ENCODE results near the gene C2orf76.
A peak's percentile ranks its signal among the peaks of the same experiment; 100 is the strongest.
"Not testable (repeated sequence)": the region's sequence is repeated elsewhere in the genome, so short reads cannot be mapped to it uniquely, and the experiment has no call there.

The C2orf76 gene

GRCh38 chr2:119373907-119374745 lies 7.5 kb upstream of the C2orf76 start:
- not testable (repeated sequence) for H3K4me1 ChIP-seq (ENCODE audit: control insufficient read depth, insufficient read depth, low read length); H3K4me3 ChIP-seq (ENCODE audit: low read length); H3K27me3 ChIP-seq (ENCODE audit: control insufficient read depth, insufficient read depth, low read length); H3K27ac ChIP-seq (ENCODE audit: low read depth, low read length); H3K9ac ChIP-seq (ENCODE audit: low read length)
- peaks cover 29% of the 10 kb centered on the region for H3K36me3 ChIP-seq (ENCODE audit: control insufficient read depth, insufficient read depth, low read length)

DNA sequence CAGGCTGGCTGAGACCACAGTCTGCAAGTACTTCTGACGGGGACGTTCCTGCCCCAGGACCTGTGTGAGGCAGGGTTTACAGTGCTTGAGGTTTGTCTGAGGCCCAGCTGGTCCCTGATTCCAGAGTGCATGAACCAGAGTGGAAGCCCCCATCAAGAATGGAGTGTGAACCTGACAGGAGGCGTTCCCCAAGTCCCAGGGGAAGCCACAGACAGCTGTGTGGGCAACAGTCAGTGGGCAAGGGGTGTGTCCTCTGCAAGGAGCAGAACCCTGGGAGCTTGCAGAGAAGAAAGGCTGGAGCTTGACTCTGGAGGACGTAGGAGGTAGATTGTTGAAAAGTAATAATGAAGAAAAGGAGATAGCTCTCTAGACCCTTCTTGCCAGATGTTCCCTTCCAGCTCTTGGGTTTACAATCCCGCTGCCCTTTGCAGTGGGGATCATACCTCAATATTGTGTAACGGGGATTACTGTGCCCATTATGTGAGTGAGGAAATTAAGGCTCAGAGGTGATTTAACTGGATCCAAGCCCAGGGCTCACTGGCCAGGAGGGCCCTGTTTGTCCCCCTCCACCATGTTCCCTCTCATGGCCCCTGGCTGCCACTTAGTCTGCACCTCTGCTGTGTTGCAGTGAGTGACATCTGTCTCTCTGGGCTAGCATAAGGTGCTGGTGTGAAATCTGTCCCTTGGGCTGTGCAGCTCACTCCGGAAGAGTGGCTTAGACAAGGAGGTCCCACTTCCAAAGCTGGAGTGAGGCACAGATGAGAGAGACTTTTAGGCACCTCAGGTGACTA lies 6.3 kb upstream of the C2orf76 start:
- H3K4me3 ChIP-seq (ENCODE audit: low read length): no peak overlapping the region
- no peaks in the 10 kb centered on the region for H3K4me1 ChIP-seq (ENCODE audit: control insufficient read depth, insufficient read depth, low read length)
- H3K9ac ChIP-seq (ENCODE audit: low read length): no peak overlapping the region
- peaks cover 29% of the 10 kb centered on the region for H3K36me3 ChIP-seq (ENCODE audit: control insufficient read depth, insufficient read depth, low read length)
- H3K27ac ChIP-seq (ENCODE audit: low read depth, low read length): no peak overlapping the region
- no peaks in the 10 kb centered on the region for H3K27me3 ChIP-seq (ENCODE audit: control insufficient read depth, insufficient read depth, low read length)

- Histone ChIP-seq H3K27ac (ENCODE audit: low read depth, low read length) (no peak overlapping the region), H3K9ac (ENCODE audit: low read length) (no peak overlapping the region), H3K4me1 (ENCODE audit: control insufficient read depth, insufficient read depth, low read length) (no peaks in the 10 kb centered on the region), H3K36me3 (ENCODE audit: control insufficient read depth, insufficient read depth, low read length) (peaks cover 29% of the 10 kb centered on the region), H3K27me3 (ENCODE audit: control insufficient read depth, insufficient read depth, low read length) (no peaks in the 10 kb centered on the region), H3K4me3 (ENCODE audit: low read length) (no peak overlapping the region)
Observed at GRCh38 chr2:119371111-119371510, 4.5 kb upstream of the C2orf76 start.

DNA sequence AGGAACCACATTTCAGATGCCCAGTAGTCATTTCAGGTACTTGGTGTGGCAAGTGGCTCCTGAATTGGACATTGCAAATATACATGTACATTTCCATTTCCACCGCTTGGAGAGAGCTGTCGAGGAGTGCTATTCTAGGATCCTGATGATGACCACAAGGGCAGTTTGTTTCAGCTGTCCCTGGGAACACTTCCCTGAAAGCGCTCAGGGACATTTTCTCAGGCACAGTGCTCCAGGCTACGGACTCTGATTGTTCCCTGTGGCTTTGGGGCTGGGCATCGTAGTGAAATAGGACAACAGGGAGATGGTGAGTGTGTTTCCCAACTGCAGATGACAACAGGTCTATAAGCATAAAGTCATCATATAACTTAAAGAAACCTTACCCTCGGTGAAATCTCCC lies 3.2 kb upstream of the C2orf76 start:
- Histone ChIP-seq H3K4me3 (ENCODE audit: low read length) (no peak overlapping the region), H3K36me3 (ENCODE audit: control insufficient read depth, insufficient read depth, low read length) (peaks cover 29% of the 10 kb centered on the region), H3K27ac (ENCODE audit: low read depth, low read length) (no peak overlapping the region), H3K27me3 (ENCODE audit: control insufficient read depth, insufficient read depth, low read length) (no peaks in the 10 kb centered on the region), H3K9ac (ENCODE audit: low read length) (no peak overlapping the region), H3K4me1 (ENCODE audit: control insufficient read depth, insufficient read depth, low read length) (peaks cover 6% of the 10 kb centered on the region)

- Histone ChIP-seq H3K36me3 (ENCODE audit: control insufficient read depth, insufficient read depth, low read length) (peaks cover 22% of the 10 kb centered on the region), H3K4me1 (ENCODE audit: control insufficient read depth, insufficient read depth, low read length) (peaks cover 6% of the 10 kb centered on the region), H3K4me3 (ENCODE audit: low read length) (peak overlapping the region; percentile 79), H3K9ac (ENCODE audit: low read length) (peak overlapping the region; percentile 82), H3K27me3 (ENCODE audit: control insufficient read depth, insufficient read depth, low read length) (no peaks in the 10 kb centered on the region), H3K27ac (ENCODE audit: low read depth, low read length) (no peak overlapping the region)
Observed at GRCh38 chr2:119367472-119368099, 952 bp upstream of the C2orf76 start.

- Histone ChIP-seq H3K4me1 (ENCODE audit: control insufficient read depth, insufficient read depth, low read length) (peaks cover 6% of the 10 kb centered on the region), H3K9ac (ENCODE audit: low read length) (peak overlapping the region; percentile 50), H3K27ac (ENCODE audit: low read depth, low read length) (peak overlapping the region; percentile 83), H3K27me3 (ENCODE audit: control insufficient read depth, insufficient read depth, low read length) (no peaks in the 10 kb centered on the region), H3K36me3 (ENCODE audit: control insufficient read depth, insufficient read depth, low read length) (peaks cover 9% of the 10 kb centered on the region), H3K4me3 (ENCODE audit: low read length) (peak overlapping the region; percentile 79)
Observed at GRCh38 chr2:119366161-119366648, 429 bp downstream of the C2orf76 start.

DNA sequence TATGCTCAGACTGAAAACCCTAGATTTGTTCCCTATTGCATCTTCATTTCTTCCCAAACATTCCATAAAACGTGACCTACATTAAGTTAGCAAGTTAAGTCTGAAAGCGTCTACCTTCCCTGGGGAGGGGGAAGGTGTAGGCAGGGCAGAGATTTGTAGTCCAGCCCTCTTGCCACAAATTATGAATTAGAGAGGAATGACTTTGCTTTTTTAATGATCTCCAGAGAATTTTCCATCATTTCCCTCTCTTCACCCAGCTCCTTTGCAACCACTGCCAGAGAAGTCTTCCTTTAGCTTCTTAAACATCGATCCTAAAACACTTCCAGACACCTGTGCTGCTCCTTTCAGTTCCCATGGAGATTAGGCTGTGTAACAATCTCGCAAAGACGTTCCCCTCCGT lies 1.2 kb downstream of the C2orf76 start:
- Histone ChIP-seq H3K9ac (ENCODE audit: low read length) (no peak overlapping the region), H3K4me3 (ENCODE audit: low read length) (peak overlapping the region; percentile 79), H3K36me3 (ENCODE audit: control insufficient read depth, insufficient read depth, low read length) (peaks cover 4% of the 10 kb centered on the region), H3K27me3 (ENCODE audit: control insufficient read depth, insufficient read depth, low read length) (no peaks in the 10 kb centered on the region), H3K27ac (ENCODE audit: low read depth, low read length) (no peak overlapping the region), H3K4me1 (ENCODE audit: control insufficient read depth, insufficient read depth, low read length) (peaks cover 6% of the 10 kb centered on the region)

GRCh38 chr2:119364798-119365197 lies 1.8 kb downstream of the C2orf76 start:
- Histone ChIP-seq H3K9ac (ENCODE audit: low read length) (no peak overlapping the region), H3K4me3 (ENCODE audit: low read length) (no peak overlapping the region), H3K4me1 (ENCODE audit: control insufficient read depth, insufficient read depth, low read length) (peaks cover 6% of the 10 kb centered on the region)

DNA sequence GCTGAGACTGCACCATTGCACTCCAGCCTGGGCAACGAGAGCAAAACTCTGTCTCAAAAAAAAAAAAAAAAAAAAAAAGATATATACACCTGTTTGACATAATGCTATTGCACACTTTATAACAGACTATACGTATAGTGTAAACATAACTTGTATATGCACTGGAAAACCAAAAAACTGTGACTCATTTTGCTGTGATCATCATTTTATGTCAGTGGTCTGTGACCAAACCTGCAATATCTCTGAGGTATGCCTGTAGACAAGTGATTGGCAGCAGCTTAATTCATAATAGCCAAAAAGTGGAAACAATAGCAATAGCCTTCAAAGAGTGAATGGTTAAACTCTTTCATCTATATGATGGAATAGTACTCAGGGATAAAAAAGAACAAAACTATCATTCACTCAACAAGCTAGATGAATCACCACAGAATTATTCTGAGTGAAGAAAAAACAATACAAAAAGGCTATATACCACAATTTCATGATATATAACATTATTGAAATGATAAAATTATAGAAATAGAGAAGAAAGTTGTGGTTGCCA lies 6.1 kb downstream of the C2orf76 start:
- H3K27me3 ChIP-seq (ENCODE audit: control insufficient read depth, insufficient read depth, low read length): no peaks in the 10 kb centered on the region
- peaks cover 2% of the 10 kb centered on the region for H3K4me1 ChIP-seq (ENCODE audit: control insufficient read depth, insufficient read depth, low read length)
- no peak overlapping the region for H3K4me3 ChIP-seq (ENCODE audit: low read length)
- H3K27ac ChIP-seq (ENCODE audit: low read depth, low read length): no peak overlapping the region
- H3K9ac ChIP-seq (ENCODE audit: low read length): no peak overlapping the region
- H3K36me3 ChIP-seq (ENCODE audit: control insufficient read depth, insufficient read depth, low read length): no peaks in the 10 kb centered on the region

More at GRCh38 chr2:119364798-119365197, 1.8 kb downstream of the C2orf76 start:
- Histone ChIP-seq H3K27ac (ENCODE audit: low read depth, low read length) (no peak overlapping the region), H3K36me3 (ENCODE audit: control insufficient read depth, insufficient read depth, low read length) (peaks cover 1% of the 10 kb centered on the region), H3K27me3 (ENCODE audit: control insufficient read depth, insufficient read depth, low read length) (no peaks in the 10 kb centered on the region)

DNA sequence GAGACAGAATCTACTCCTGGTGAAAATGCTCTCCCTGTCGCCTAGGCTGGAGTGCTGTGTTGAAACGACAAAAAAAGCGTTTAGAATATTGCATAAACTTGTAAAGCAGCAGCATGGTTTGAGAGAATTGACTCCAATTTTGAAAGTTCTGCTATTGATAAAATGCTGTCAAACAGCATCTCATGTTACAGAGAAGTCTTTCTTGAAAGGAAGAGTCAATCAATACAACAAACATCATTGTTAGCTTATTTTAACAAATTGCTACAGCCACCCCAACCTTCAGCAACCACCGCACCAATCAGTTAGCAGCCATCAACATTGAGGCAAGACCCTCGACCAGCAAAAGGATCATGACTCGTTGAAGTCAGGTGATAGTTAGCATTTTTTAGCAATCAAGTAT lies 6.9 kb downstream of the C2orf76 start:
- H3K9ac ChIP-seq (ENCODE audit: low read length): no peak overlapping the region
- H3K27ac ChIP-seq (ENCODE audit: low read depth, low read length): no peak overlapping the region
- H3K36me3 ChIP-seq (ENCODE audit: control insufficient read depth, insufficient read depth, low read length): no peaks in the 10 kb centered on the region
- H3K27me3 ChIP-seq (ENCODE audit: control insufficient read depth, insufficient read depth, low read length): no peaks in the 10 kb centered on the region
- H3K4me1 ChIP-seq (ENCODE audit: control insufficient read depth, insufficient read depth, low read length): no peaks in the 10 kb centered on the region
- H3K4me3 ChIP-seq (ENCODE audit: low read length): no peak overlapping the region

DNA sequence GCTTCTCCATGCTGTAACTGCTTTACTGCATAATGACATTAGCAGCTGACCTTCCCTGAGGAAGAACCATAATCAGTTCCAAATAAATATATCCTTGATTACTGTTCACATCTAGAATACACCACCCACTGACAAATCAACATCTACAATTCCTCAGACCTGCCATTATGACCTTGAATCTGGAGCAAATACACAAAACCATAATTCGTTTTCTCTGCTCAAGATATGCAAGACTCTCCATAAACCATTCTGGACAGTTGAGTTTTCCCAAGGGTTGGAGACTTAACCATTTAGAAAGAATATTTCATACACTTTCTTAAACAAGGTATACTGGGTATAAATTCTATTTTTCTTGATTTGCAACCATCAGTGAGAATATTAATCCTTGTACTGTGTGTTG lies 11.8 kb downstream of the C2orf76 start:
- Histone ChIP-seq H3K36me3 (ENCODE audit: control insufficient read depth, insufficient read depth, low read length) (no peaks in the 10 kb centered on the region), H3K4me1 (ENCODE audit: control insufficient read depth, insufficient read depth, low read length) (peaks cover 2% of the 10 kb centered on the region), H3K4me3 (ENCODE audit: low read length) (no peak overlapping the region), H3K27me3 (ENCODE audit: control insufficient read depth, insufficient read depth, low read length) (no peaks in the 10 kb centered on the region), H3K9ac (ENCODE audit: low read length) (no peak overlapping the region), H3K27ac (ENCODE audit: low read depth, low read length) (no peak overlapping the region)

DNA sequence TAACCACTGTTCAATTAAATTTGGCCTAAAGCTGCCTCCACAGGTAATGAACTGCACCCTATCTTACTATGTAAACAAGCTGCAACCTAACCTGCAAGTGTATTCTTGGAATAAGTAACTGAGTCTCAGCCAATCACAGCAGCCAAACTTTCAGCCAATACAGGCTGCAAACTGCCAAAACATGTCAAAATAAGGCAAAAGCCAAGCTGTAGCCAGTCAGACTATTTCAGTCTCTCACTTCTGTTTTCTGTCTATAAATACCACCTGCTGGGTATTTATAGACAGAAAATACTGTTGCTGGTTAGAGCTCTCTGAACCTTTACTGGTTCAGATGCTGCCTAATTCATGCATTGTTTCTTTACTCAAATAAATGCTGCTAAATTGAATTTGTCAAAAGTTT lies 14.3 kb downstream of the C2orf76 start:
- no peak overlapping the region for H3K9ac ChIP-seq (ENCODE audit: low read length)
- no peak overlapping the region for H3K27ac ChIP-seq (ENCODE audit: low read depth, low read length)
- no peak overlapping the region for H3K4me3 ChIP-seq (ENCODE audit: low read length)
- H3K36me3 ChIP-seq (ENCODE audit: control insufficient read depth, insufficient read depth, low read length): no peaks in the 10 kb centered on the region
- peaks cover 2% of the 10 kb centered on the region for H3K4me1 ChIP-seq (ENCODE audit: control insufficient read depth, insufficient read depth, low read length)
- H3K27me3 ChIP-seq (ENCODE audit: control insufficient read depth, insufficient read depth, low read length): no peaks in the 10 kb centered on the region
